NCI-H146 treated with DMSO at 0.1 percent for 48 hours (cell line): ENCODE results near the gene TICRR.
A peak's percentile ranks its signal among the peaks of the same experiment; 100 is the strongest.
"Not testable (repeated sequence)": the region's sequence is repeated elsewhere in the genome, so short reads cannot be mapped to it uniquely, and the experiment has no call there.

ENCODE experiments used
- DNase-seq: peaks from one replicate; lab custom pipeline; 2025; ENCODE audit not compliant: unreplicated experiment; lab: John Stamatoyannopoulos, UW

Gene TICRR

DNA sequence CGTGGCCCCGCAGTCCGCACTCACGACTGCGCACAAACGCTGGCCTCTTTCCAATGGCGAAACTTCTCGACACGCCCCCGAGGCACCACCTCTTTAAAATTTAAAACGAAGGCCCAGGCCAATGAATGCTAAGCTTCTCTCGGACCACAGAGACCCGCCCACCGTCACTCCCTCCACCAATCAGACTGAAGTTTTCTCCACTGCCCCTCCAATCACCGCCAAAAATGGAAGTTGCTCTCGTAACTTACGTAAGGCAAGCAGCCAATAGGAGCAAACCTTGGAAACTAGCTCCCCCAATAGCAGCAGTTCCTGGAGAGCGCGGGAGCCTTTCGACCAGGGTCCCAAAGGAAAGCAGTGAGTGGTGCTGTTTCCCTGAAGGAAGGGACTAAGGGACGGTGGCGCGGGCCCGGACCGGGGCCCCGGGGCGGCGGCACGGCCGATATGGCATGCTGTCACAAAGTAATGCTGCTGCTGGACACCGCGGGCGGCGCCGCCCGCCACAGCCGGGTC is at the start of gene TICRR:
TICRR (plus strand) TSS at position 324 of the 510 bp plus-strand sequence; CDS start at position 442, 118 bp downstream.
- DNase-seq = peak; percentile 96

- no peak for DNase-seq
These were observed 49.1 kb upstream of the TICRR start for GRCh38 chr15:89526181-89526580.

- no peak for DNase-seq
These were observed 48.4 kb upstream of the TICRR start for GRCh38 chr15:89526601-89527441.

- no peak for DNase-seq
These were observed 46.4 kb upstream of the TICRR start for GRCh38 chr15:89528757-89529352.

GRCh38 chr15:89530976-89531375 is 44.3 kb upstream of the TICRR start:
- DNase-seq = no peak

DNA sequence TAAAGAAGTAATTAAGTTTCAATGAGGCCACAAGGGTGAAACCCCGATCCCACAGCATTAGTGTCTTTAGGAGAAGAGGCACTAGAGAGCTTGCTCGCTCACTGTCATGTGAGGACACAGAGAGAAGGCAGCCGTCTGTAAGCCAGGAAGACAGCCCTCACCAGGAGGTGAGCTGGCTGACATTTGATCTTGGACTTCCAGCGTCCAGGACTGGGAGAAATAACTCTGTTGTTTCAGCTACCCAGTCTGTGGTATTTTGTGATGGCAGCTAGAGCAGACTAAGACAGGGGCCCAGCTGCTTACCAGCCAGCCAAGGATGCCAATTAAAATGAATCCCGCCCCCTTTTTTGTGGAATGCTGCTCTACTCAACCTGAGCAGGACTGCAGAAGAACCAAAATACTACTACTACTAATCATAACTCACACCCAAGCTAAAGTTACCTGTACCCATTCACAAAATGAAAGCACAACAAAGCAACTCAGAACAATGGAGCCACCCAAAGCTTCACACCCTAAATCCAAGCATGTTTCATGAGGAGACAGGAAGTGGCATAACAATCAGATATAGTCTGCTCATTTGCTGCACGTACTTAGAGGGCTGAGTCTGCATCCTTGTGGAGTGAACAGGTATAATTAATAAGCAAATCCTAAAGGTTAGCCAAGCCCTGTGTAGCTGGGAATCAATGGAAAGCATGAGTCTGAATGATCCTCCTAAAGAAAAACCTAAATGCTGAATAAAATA is 43.3 kb upstream of the TICRR start:
- DNase-seq = no peak

DNA sequence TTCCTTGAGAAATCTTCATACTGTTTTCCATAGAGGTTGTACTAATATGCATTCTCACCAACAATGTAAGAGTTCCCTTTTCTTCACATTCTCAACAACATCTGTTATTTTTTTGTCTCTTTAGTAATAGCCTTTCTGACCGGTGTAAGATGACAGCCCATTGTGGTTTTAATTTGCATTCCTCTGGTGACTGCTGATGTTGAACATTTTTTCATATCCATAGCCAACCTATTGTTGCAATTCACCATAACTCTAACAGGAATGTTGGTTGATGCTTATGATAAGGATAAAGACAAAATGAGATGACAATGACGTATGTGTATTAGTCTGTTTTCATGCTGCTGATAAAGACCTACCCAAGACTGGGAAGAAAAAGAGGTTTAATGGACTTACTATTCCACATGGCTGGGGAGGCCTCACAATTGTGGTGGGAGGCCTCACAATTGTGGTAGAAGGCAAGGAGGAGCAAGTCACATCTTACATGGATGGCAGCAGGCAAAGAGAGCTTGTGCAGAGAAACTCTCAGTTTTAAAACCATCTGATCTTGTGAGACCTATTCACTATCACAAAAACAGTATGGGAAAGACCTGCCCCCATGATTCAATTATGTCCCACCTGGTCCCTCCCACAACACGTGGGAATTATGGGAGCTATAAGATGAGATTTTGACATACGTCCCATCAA is 41.3 kb upstream of the TICRR start:
- no peak for DNase-seq

- DNase-seq = no peak
These were observed 36.2 kb upstream of the TICRR start for GRCh38 chr15:89539027-89539426.

DNA sequence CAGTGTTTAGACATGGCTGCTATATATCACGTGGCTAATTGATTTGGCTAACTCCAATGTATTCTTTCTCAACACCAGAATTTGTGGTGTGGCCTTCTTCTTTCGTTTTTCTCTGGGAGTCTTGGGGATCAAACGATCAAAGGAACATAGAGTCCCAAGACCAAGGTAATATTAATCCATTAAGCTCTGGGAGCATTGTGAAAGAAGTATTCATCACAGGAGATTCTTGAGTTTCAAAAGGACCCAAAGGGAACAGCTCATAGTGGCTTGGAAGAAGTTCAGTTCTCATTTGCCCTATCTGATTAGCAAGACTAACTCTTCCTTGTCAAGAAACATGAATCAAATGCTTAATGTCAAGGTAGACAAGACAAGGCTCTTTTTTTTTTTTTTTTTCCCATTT is 32.9 kb upstream of the TICRR start:
- no peak for DNase-seq

- no peak for DNase-seq
These were observed 31.9 kb upstream of the TICRR start for GRCh38 chr15:89543389-89543788.

- not testable (repeated sequence) for DNase-seq
These were observed 26.1 kb upstream of the TICRR start for GRCh38 chr15:89549138-89549537.

- DNase-seq = no peak
These were observed 24.8 kb upstream of the TICRR start for GRCh38 chr15:89550427-89550826.

DNA sequence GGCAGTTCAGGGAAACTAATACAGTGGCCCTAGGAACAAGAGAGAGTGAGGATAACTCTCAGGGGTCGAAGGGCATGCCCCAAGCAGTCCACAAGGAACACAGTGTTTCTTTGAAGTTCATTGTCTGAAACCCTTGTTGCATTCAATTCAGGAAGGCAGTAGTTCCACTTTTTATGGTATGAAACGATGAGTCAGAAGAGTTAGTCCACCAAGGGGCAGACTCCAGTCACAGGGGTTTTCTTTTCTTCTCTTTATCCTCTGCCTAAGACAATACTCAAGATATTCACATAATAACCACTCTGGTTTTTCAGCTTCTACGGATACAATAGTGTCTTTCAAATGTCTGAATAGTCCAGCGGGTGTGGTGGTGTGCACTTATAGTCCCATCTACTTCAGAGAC is 23.7 kb upstream of the TICRR start:
- DNase-seq = no peak

- no peak for DNase-seq
These were observed 21.6 kb upstream of the TICRR start for GRCh38 chr15:89553632-89554031.

GRCh38 chr15:89554247-89554646 is 21.0 kb upstream of the TICRR start:
- no peak for DNase-seq

- DNase-seq = no peak
These were observed 19.5 kb upstream of the TICRR start for GRCh38 chr15:89555768-89556167.

- peak; percentile 32 for DNase-seq
These were observed 18.6 kb upstream of the TICRR start for GRCh38 chr15:89556413-89557262.

DNA sequence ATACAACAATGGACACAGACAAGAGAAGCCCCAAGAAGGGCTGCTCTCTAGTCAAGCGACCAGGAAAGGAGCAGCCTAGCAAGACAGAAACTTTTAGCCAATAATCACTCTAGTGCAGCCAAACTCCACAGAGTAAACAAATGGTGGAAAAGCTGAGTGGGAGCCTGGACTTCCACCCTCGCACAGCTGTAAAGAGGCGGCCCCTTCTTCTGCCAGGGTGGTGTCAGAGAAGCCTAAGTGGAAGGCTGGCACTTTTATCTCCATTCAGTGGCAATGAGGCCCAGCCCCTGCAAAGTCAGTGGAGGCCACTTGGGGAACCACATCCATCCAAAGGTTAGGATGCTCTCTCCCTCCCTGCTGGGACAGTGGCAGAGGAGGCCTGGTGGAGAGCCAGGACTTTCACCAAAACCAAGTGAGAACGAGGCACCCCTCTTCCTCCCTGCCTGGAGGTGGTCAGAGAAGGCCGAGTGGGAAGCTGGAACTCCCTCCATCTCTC is 15.5 kb upstream of the TICRR start:
- no peak for DNase-seq

GRCh38 chr15:89566181-89566580 is 9.1 kb upstream of the TICRR start:
- no peak for DNase-seq
